Ovary (tissue), 9 donors: Measurements from ENCODE around the gene KCNJ12. TPM values are rescaled to one million over a fixed set of nuclear protein-coding genes. Genes with fewer than 3 reads are reported as not detected.

Experiments used
- DNase-seq, 5 donors: peaks; one replicate each; pipeline ENCODE4 v3.0.0-alpha.2; 2019 to 2020
- H3K27ac ChIP-seq, 2 donors: fragments of 200-600 bp; one replicate each; pipeline versions ENCODE4 v1.5.1 to v1.8.0; 2019 to 2022
- H3K27me3 ChIP-seq: fragments of 200-600 bp; one replicate; pipeline ENCODE4 v1.8.0; 2022
- H3K36me3 ChIP-seq: fragments of 200-600 bp; sonication (generic); one replicate; pipeline ENCODE4 v1.5.1; 2019
- H3K4me1 ChIP-seq: one replicate; pipeline ENCODE4 v1.8.1; 2013; ENCODE audit warnings: mild to moderate bottlenecking, moderate library complexity; ENCODE audit not compliant: insufficient read depth
- H3K4me3 ChIP-seq: fragments of 200-600 bp; sonication (generic); one replicate; pipeline ENCODE4 v1.5.1; 2017
- H3K9me3 ChIP-seq, 2 donors: fragments of 200-600 bp in 1 of 2; sonication (generic) in 1 of 2; one replicate each; pipeline versions ENCODE4 v1.5.1 to v1.8.1; 2013 to 2019; ENCODE audit warnings: mild to moderate bottlenecking in 1 of 2, moderate library complexity in 1 of 2
- EP300 ChIP-seq: sonication (generic); formaldehyde crosslinking; IDR thresholded peaks from one replicate; pipeline ENCODE4 v1.6.1; 2017; ENCODE audit warnings: antibody characterized with exemption
- POLR2A ChIP-seq: fragments of 450-650 bp; IDR thresholded peaks from one replicate; pipeline ENCODE4 v1.6.1; 2017; ENCODE audit warnings: antibody characterized with exemption, mild to moderate bottlenecking, moderate library complexity
- WGBS, 3 donors: extraction: QIAGEN DNeasy Blood & Tissue Kit in 1 of 3; methylation state at CpG; one replicate each; pipeline versions ENCODE4 v1.1.5 to v1.1.7; 2013 to 2017; 5-methylcytosine and 5-hydroxymethylcytosine counted together
- intact Hi-C, 4 donors: fragments of 100-400 bp; cut with DNase I; formaldehyde crosslinking; loops; one replicate each; pipeline versions ENCODE4 v1.11.0 to v1.15.1; 2022 to 2023
- polyA plus RNA-seq, 2 donors: library from polyadenylated mRNA; stranded (reverse); fragments of 200-250 nt in 1 of 2; fragments of 350-450 nt in 1 of 2; fragmentation: Illumina TruSeq in 1 of 2; extraction: RNeasy Lipid Tissue Mini Kit (QIAGEN cat#74804) in 1 of 2; gene quantifications; one replicate each; pipeline ENCODE4 v1.2.3, GENCODE V29; 2013 to 2014
- total RNA-seq, 7 donors: library from RNA; depleted of rRNA in 2 of 7; stranded (reverse); fragments of >200 nt in 2 of 7; fragmentation: NEBNext Ultra II Directional in 3 of 7; extraction: Animal tissue kit (Norgen Biotek cat#: 25700) in 3 of 7; gene quantifications; one replicate each; pipeline versions ENCODE4 v1.1.0 to v1.2.4, GENCODE V29; 2016 to 2023
- TF ChIP-seq, protein P1 (sequence below), 3 donors: fragments of 450-650 bp in 2 of 3; fragments of 200-600 bp in 1 of 3; IDR thresholded peaks; one replicate each; pipeline versions ENCODE4 v1.5.1 to v1.8.0; 2016 to 2022; ENCODE audit warnings: antibody characterized with exemption in 3 of 3, mild to moderate bottlenecking in 1 of 3
- donor health status: DM: no; HTN: no; CAD: no; lungs with moderate emphysema.
- donor health status: DM: no; HTN: no; CAD: no.
- donor health status: Bipolar disorder and iron deficiency.
- donor health status: DM: yes; HTN: yes; CAD: no.
- donor health status: DM: no; HTN: no; CAD: no.
- donor health status: DM: yes; HTN: yes; CAD: no.

KCNJ12 gene
- total and polyA plus RNA-seq, 9 donors = 0.12 to 1.9 (median 0.46) TPM

- Histone ChIP-seq H3K4me3 (no peak overlapping the region), H3K27ac (no peak overlapping the region), H3K4me1 (no peaks in the 10 kb centered on the region), H3K36me3 (no peaks in the 10 kb centered on the region), H3K27me3 (no peaks in the 10 kb centered on the region), H3K9me3 (no peaks in the 10 kb centered on the region)
- intact Hi-C loops = no loop called here
- DNase-seq = peak in 2 of 5 donors; percentile 6 to 21
- 64 to 81% (median 67%) methylated on average over 3 of the region's 3 CpGs for WGBS, 3 donors
- TF ChIP-seq EP300 = no peak
- no peak for TF ChIP-seq POLR2A
- TF ChIP-seq, protein P1, sequence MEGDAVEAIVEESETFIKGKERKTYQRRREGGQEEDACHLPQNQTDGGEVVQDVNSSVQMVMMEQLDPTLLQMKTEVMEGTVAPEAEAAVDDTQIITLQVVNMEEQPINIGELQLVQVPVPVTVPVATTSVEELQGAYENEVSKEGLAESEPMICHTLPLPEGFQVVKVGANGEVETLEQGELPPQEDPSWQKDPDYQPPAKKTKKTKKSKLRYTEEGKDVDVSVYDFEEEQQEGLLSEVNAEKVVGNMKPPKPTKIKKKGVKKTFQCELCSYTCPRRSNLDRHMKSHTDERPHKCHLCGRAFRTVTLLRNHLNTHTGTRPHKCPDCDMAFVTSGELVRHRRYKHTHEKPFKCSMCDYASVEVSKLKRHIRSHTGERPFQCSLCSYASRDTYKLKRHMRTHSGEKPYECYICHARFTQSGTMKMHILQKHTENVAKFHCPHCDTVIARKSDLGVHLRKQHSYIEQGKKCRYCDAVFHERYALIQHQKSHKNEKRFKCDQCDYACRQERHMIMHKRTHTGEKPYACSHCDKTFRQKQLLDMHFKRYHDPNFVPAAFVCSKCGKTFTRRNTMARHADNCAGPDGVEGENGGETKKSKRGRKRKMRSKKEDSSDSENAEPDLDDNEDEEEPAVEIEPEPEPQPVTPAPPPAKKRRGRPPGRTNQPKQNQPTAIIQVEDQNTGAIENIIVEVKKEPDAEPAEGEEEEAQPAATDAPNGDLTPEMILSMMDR (IDR thresholded peaks at IDR 0.05) = no peak
These were observed 24.6 kb upstream of the KCNJ12 start for GRCh38 chr17:21351366-21352065.

DNA sequence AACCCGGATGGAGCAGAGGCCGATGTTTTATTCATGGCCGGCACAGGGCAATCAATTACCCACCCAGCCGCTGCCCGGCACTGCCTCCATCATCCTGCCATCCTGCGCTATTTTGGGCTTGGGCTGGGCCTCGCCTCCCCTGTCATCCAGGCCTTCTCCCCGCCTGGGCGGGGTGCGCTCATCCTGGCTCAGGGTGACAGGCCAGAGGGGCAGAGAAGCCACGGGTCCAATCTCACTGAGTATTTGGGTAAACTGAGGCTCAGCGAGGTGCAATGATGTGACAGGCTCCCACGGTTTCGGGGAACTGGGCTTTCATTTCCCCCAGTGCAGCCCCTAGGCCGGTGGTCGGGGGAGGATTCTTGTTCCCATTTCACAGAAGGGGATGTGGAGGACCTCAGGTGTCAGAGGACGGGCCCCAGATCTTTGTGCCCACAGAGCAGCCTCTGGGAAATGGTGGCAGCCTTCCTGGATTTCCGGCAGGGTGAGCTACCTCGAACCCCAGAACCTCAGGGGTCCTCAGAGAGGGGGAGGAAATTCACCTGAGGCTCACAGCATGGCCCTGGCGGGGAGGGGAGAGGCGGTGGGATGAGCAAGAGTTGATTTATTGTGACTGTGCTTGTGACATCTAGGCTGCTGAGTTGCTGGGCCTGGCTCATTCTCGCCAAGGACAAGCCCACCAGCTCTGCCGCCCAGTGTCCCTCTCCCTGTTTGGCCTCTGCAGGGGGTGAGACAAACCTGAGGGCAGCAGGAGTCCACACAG, 23.8 kb upstream of the KCNJ12 start:
- DNase-seq = peak in 1 of 5 donors; percentile 23
- Histone ChIP-seq H3K4me3 (no peak overlapping the region), H3K4me1 (no peaks in the 10 kb centered on the region), H3K27me3 (no peaks in the 10 kb centered on the region), H3K36me3 (no peaks in the 10 kb centered on the region), H3K27ac (no peak overlapping the region), H3K9me3 (no peaks in the 10 kb centered on the region)
- intact Hi-C loops = no loop called here
- TF ChIP-seq EP300 (no peak), POLR2A (no peak)
- TF ChIP-seq, protein P1 (IDR thresholded peaks at IDR 0.05) = no peak
- WGBS, 3 donors = 83 to 89% (median 84%) methylated on average over 23 of the region's 23 CpGs

DNA sequence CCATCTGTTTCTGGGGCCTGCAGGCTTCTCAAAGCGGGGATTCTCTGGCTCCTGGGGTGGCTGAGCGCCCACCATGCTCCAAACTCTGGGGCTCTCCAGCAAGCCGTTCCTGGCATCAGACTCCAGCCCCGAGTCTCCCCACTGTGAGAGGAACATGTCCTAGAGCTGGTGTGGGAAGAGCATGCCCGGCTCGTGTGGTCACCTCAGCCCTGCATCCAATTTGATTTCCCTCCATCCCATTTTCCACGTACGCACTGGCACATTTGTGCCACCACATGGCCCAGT, 23.2 kb upstream of the KCNJ12 start:
- TF ChIP-seq POLR2A (no peak), EP300 (no peak)
- TF ChIP-seq, protein P1 (IDR thresholded peaks at IDR 0.05) = no peak
- intact Hi-C loops = no loop called here
- 87 to 99% (median 94%) methylated on average over 8 of the region's 8 CpGs for WGBS, 3 donors

GRCh38 chr17:21353326-21354010, 22.7 kb upstream of the KCNJ12 start:
- 74 to 78% (median 74%) methylated on average over 13 of the region's 13 CpGs for WGBS, 3 donors
- no peak overlapping the region for H3K27ac ChIP-seq
- intact Hi-C loops = no loop called here

More for the DNA sequence above, 23.2 kb upstream of the KCNJ12 start:
- Histone ChIP-seq H3K36me3 (no peaks in the 10 kb centered on the region), H3K27me3 (no peaks in the 10 kb centered on the region), H3K4me1 (no peaks in the 10 kb centered on the region), H3K9me3 (no peaks in the 10 kb centered on the region), H3K27ac (no peak overlapping the region), H3K4me3 (no peak overlapping the region)
- peak in 1 of 5 donors; percentile 24 for DNase-seq

More at GRCh38 chr17:21353326-21354010, 22.7 kb upstream of the KCNJ12 start:
- Histone ChIP-seq H3K36me3 (no peaks in the 10 kb centered on the region), H3K4me3 (no peak overlapping the region), H3K27me3 (no peaks in the 10 kb centered on the region), H3K9me3 (no peaks in the 10 kb centered on the region), H3K4me1 (no peaks in the 10 kb centered on the region)
- DNase-seq = peak in 1 of 5 donors; percentile 21
- TF ChIP-seq EP300 (no peak), POLR2A (no peak)
- TF ChIP-seq, protein P1 (IDR thresholded peaks at IDR 0.05) = no peak
